ENCODE data around the gene ARHGEF1.
"Not testable (repeated sequence)": the region's sequence is repeated elsewhere in the genome, so short reads cannot be mapped to it uniquely, and the experiment has no call there.

Gene ARHGEF1

DNA sequence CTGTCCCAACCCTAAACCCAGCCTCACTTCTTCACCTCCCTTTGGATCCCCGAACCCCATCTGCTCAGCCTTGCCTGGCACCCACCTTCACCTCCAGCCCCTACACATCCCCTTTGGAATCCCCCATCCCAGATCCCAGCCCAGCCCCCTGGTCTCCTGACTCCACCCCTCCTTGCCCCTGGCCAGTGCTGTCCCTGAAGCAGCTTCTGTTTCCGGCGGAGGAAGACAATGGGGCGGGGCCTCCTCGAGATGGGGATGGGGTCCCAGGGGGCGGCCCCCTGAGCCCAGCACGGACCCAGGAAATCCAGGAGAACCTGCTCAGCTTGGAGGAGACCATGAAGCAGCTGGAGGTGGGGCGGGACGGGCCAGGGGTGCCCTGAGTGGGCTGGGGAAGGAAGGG is 23.3 kb downstream of the ARHGEF1 start:
- DNase-seq: no peak

DNA sequence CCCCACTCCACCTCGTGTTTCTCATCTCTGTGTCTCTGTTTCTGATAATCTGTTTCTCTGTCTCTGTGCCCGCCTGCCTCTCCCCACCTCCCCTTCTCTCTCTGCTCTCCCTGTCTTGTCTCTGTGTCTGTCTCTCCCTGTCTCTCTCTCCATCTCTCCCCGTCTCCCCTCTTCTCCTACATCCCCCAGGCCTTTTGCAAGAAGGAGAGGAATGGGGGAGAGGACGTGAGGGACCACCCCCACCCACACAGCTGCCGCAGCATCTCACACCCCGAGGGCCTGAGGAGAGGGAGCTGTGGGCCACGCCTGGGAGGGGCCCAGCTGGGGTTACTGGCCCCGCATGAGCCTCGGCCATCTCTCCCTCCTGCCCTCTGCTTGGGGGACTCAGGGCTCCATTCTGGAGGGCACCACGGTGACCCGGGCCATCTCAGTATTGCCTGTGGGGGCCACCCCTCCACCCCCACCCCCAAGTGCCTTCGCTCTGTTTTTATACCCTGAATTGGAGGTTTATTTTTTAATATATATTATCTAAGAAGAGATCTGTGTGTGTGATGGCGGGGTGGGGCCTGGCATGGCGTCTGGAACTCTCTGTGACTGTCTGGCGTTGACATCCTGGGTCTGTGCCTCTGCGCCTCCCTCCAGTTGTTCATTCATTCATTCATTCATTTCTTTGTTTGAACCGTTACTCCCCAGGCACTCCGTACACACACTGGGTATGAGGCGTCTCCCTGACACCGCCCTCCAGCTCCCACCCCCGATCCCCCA is 24.1 kb downstream of the ARHGEF1 start:
- no peak for DNase-seq

DNA sequence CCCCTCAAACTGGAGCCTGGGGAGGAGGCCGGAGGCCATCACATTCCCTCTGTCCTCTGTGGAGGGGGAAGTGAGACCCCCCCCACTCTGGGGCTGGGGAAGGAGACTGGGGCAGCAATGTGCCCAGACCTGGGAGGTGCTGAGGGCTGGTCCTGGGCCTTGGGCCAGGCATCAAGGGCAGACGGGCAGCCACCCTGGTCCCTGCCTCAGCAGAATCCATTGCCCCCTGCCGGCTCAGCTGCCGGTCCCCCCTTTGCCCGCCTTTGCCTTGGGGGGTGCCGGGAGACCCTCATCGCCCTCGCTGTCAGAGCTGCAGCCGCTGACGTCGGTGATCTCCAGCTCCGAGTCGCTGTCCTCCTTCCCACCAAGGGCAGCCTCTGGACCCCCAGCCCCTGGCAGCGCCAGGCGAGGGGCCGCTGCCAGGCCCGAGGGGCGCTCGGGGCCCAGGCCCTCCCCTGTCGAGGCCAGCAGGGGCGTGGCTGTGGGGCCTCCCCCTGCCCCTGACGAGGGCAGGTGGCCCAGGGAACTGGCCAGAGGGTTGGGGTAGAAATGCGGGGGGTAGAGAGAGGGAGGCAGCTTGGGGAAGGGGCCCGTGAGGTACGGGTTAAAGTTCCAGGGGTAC is 25.1 kb downstream of the ARHGEF1 start:
- no peak for DNase-seq

DNA sequence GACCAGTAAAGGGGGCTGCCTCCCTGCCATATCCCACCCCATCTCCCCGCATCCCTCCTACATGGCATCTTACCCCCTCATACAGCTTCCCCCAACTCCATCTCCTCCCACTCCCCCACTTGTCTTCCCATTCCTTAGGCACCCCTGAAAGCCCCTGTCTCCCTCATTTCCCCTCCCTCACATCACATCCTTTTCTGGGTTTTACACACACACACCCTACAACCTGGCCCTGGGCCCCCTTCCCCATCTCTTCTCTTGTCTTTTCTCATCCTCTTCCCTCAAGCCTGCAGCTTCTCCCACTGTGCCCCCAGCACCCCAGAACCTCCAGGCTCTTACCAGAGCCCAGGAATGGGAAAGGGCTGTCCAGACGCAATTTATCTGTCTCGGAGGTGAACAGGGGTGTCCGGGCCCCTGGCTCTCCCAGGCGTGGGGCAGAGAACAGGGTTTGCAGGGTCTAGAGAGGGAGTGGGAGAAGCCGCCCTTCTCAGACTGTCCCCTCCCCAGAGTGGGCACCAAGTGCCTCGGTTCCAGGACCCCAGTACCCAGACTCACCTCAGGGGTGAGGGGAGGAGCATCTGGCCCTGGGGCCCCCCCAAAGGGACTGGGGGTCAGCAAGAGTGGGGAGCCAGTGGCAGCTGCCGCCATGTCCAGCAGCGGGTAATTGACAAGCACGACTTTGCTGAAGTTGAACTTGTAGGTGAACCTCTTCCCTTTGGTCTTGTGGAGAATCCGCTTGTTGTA is 25.9 kb downstream of the ARHGEF1 start:
- DNase-seq: no peak

- no peak for DNase-seq
Observed at GRCh38 chr19:41909706-41910105, 26.7 kb downstream of the ARHGEF1 start.

- no peak for DNase-seq
Observed at GRCh38 chr19:41910240-41910991, 27.4 kb downstream of the ARHGEF1 start.

- no peak for DNase-seq
Observed at GRCh38 chr19:41910992-41911888, 28.3 kb downstream of the ARHGEF1 start.

DNA sequence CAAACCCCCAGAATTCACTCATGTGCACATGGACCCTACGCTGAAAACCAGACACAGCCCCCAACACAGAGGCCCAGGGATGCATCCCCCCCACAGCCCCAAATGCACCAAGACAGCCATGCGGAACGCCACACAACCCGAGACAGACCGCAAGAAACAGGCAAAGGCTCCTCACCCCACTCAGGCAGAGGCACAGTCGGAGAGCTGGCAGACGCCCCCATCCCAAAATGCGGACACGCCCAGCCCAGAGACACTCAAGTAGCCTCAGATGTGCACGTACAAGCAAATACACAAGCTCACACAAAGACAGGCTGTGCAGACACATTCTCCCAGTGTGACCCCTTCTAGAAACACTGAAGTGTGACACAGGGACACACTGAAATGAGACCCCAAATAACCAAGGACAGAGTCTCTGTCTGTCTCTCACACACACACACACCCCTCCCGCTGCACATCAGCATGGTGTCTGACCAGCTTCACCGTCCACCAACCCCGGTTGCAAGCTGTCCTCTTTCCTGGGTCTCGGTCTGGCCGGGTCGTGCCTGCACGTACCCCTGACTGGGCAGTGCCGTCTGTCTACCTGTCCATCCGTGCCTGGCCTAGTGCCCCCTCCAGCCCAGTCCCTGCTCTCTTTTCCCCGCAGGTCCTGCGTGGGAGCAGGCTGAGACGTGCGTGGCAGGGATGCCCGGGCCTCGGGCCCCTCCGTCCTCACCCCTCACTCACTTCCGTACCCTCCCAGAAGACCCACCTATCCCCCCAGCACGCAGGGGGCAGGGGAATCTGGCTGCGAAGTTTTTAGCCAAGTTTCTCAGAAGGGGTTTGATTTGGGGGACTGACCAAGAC is 29.1 kb downstream of the ARHGEF1 start:
- DNase-seq: no peak

GRCh38 chr19:41912899-41913537 is 30.0 kb downstream of the ARHGEF1 start:
- no peak for DNase-seq

GRCh38 chr19:41913538-41914423 is 30.8 kb downstream of the ARHGEF1 start:
- DNase-seq: no peak

GRCh38 chr19:41914424-41914834 is 31.4 kb downstream of the ARHGEF1 start:
- not testable (repeated sequence) for DNase-seq

GRCh38 chr19:41915021-41915775 is 32.2 kb downstream of the ARHGEF1 start:
- no peak for DNase-seq

DNA sequence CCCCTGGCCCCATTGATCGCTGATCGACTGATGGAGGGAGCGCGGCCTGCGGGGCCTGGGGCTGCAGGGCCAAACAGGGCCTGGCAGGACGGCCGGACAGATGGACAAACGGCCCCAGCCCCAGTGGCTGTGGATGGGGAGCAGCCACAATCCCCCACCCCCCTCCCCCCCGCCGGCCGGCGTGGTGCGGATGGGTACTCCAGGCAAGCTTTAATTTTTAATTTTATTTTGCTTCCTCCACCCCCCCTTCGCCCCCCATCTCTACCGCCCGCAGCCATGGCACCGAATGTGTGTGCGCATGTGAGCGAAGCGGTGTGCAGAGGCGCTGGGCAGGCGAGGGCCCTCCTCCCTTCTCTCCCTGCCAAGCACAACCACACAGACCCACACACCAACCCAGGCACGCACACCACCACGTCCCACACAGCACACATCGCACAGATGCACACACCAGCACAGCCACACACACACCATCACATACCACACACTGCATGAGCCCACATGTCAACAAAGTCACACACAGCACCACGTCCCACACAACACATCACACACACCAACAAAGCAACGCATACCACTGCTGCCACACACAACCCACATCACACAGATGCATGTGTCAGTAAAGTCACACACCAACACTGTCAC is 32.9 kb downstream of the ARHGEF1 start:
- DNase-seq: no peak

GRCh38 chr19:41917676-41918075 is 34.7 kb downstream of the ARHGEF1 start:
- DNase-seq: no peak

GRCh38 chr19:41918095-41918494 is 35.1 kb downstream of the ARHGEF1 start:
- no peak for DNase-seq

DNA sequence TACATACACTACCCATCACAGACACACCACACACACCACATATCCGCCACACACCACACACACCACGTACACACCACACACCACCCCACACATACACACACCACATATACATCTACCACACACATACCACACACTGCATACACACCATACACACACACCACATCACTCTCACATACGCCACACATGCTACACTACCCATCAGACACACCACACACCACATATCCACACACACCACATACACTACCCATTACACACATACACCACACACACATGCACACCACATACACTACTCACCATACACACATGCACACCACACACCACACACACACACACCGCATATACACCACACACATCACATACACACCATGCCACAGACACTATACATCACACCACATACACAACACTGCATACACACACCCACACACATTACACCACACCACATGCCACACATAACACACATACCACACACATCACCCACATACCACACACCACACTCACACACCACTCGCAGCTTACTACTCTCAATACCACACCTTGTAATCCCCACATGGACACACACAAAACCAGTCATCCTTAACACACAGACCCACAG is 35.8 kb downstream of the ARHGEF1 start:
- no peak for DNase-seq

GRCh38 chr19:41919948-41920712 is 37.1 kb downstream of the ARHGEF1 start:
- no peak for DNase-seq
